CD4-positive, alpha-beta T cell treated with Interleukin-12 subunit alpha and Interleukin-12 subunit beta, for 1 hour (primary cell): Measurements from ENCODE around the gene TAB3.

Source experiments
- DNase-seq: peaks from one replicate; pipeline ENCODE4 v3.0.0-alpha.2; 2020

The TAB3 gene

GRCh38 chrX:30881797-30882196 is 7.3 kb downstream of the TAB3 start:
- DNase-seq: no peak

- no peak for DNase-seq
These were observed 7.7 kb downstream of the TAB3 start for GRCh38 chrX:30881390-30881789.

GRCh38 chrX:30880058-30880457 is 9.0 kb downstream of the TAB3 start:
- no peak for DNase-seq

GRCh38 chrX:30876367-30876766 is 12.7 kb downstream of the TAB3 start:
- no peak for DNase-seq

GRCh38 chrX:30875957-30876356 is 13.1 kb downstream of the TAB3 start:
- DNase-seq: no peak

GRCh38 chrX:30874851-30875250 is 14.2 kb downstream of the TAB3 start:
- DNase-seq: no peak

- DNase-seq: no peak
These were observed 18.5 kb downstream of the TAB3 start for GRCh38 chrX:30870572-30870971.

GRCh38 chrX:30865612-30866011 is 23.4 kb downstream of the TAB3 start:
- no peak for DNase-seq

GRCh38 chrX:30865015-30865414 is 24.0 kb downstream of the TAB3 start:
- peak; percentile 3 for DNase-seq

- DNase-seq: no peak
These were observed 24.7 kb downstream of the TAB3 start for GRCh38 chrX:30864383-30864785.

GRCh38 chrX:30863974-30864373 is 25.1 kb downstream of the TAB3 start:
- no peak for DNase-seq

- DNase-seq: no peak
These were observed 31.0 kb downstream of the TAB3 start for GRCh38 chrX:30858098-30858497.

- DNase-seq: no peak
These were observed 37.6 kb downstream of the TAB3 start for GRCh38 chrX:30851449-30851848.

GRCh38 chrX:30835373-30835772 is 53.7 kb downstream of the TAB3 start:
- no peak for DNase-seq

GRCh38 chrX:30833896-30834295 is 55.2 kb downstream of the TAB3 start:
- no peak for DNase-seq

- DNase-seq: peak; percentile 6
These were observed 58.0 kb downstream of the TAB3 start for GRCh38 chrX:30831082-30831481.

GRCh38 chrX:30830326-30830943 is 58.6 kb downstream of the TAB3 start:
- no peak for DNase-seq

- no peak for DNase-seq
These were observed 64.8 kb downstream of the TAB3 start for GRCh38 chrX:30824275-30824674.

GRCh38 chrX:30822764-30823163 is 66.3 kb downstream of the TAB3 start:
- DNase-seq: no peak

- no peak for DNase-seq
These were observed 66.9 kb downstream of the TAB3 start for GRCh38 chrX:30822068-30822681.

- DNase-seq: no peak
These were observed 67.9 kb downstream of the TAB3 start for GRCh38 chrX:30821116-30821515.

GRCh38 chrX:30819080-30819479 is 70.0 kb downstream of the TAB3 start:
- no peak for DNase-seq

- no peak for DNase-seq
These were observed 73.0 kb downstream of the TAB3 start for GRCh38 chrX:30816079-30816478.

- DNase-seq: no peak
These were observed 74.1 kb downstream of the TAB3 start for GRCh38 chrX:30814978-30815377.

- no peak for DNase-seq
These were observed 76.7 kb downstream of the TAB3 start for GRCh38 chrX:30812326-30812725.
